ELF-1 (cell line): ENCODE measurements around the gene RAB7B.

Source experiments
- DNase-seq: peaks from one replicate; pipeline ENCODE4 v3.0.0-alpha.2; 2016; ENCODE audit warnings: low read depth, low spot score

RAB7B gene

GRCh38 chr1:205948886-205949285, 54.3 kb downstream of the RAB7B start:
- no peak for DNase-seq

GRCh38 chr1:205948039-205948438, 55.2 kb downstream of the RAB7B start:
- no peak for DNase-seq

GRCh38 chr1:205947024-205947423, 56.2 kb downstream of the RAB7B start:
- no peak for DNase-seq

- DNase-seq: no peak
Measured at GRCh38 chr1:205945069-205945468, 58.1 kb downstream of the RAB7B start.

GRCh38 chr1:205944525-205944924, 58.7 kb downstream of the RAB7B start:
- DNase-seq: no peak

GRCh38 chr1:205943245-205943644, 60.0 kb downstream of the RAB7B start, which contains the start of gene SLC26A9:
Gene SLC26A9, minus strand, starts transcription at chr1:205943456. Its CDS starts 7,636 bp downstream, at chr1:205935820.
- no peak for DNase-seq

GRCh38 chr1:205942631-205943159, 60.5 kb downstream of the RAB7B start:
- DNase-seq: no peak

GRCh38 chr1:205940710-205941109, 62.5 kb downstream of the RAB7B start:
- no peak for DNase-seq

- peak; percentile 65 for DNase-seq
Measured at GRCh38 chr1:205939690-205940330, 63.4 kb downstream of the RAB7B start.

- DNase-seq: no peak
Measured at GRCh38 chr1:205938682-205939081, 64.5 kb downstream of the RAB7B start.

- no peak for DNase-seq
Measured at GRCh38 chr1:205936846-205937586, 66.2 kb downstream of the RAB7B start.

- DNase-seq: no peak
Measured at GRCh38 chr1:205936311-205936710, 66.9 kb downstream of the RAB7B start.

- no peak for DNase-seq
Measured at GRCh38 chr1:205935869-205936268, 67.3 kb downstream of the RAB7B start.

- DNase-seq: no peak
Measured at GRCh38 chr1:205934788-205935187, 68.4 kb downstream of the RAB7B start.

GRCh38 chr1:205933671-205934618, 69.2 kb downstream of the RAB7B start:
- DNase-seq: peak; percentile 69

- DNase-seq: no peak
Measured at GRCh38 chr1:205932776-205933175, 70.4 kb downstream of the RAB7B start.

- DNase-seq: no peak
Measured at GRCh38 chr1:205930799-205931281, 72.4 kb downstream of the RAB7B start.

- DNase-seq: no peak
Measured at GRCh38 chr1:205930195-205930577, 73.0 kb downstream of the RAB7B start.

- DNase-seq: no peak
Measured at GRCh38 chr1:205929496-205930194, 73.5 kb downstream of the RAB7B start.

- DNase-seq: no peak
Measured at GRCh38 chr1:205928317-205928716, 74.9 kb downstream of the RAB7B start.

GRCh38 chr1:205927676-205928075, 75.5 kb downstream of the RAB7B start:
- DNase-seq: no peak
